ENCODE measurements around the gene TRPC3.

TRPC3 gene

GRCh38 chr4:121973816-121974215 is 22.0 kb upstream of the TRPC3 start:
- Histone ChIP-seq H3K9ac (ENCODE audit: low read length) (no peak overlapping the region), H3K4me3 (ENCODE audit: low read length) (no peak overlapping the region), H3K36me3 (ENCODE audit: control insufficient read depth, insufficient read depth, low read length) (no peaks in the 10 kb centered on the region), H3K27ac (ENCODE audit: low read depth, low read length) (no peak overlapping the region), H3K27me3 (ENCODE audit: control insufficient read depth, insufficient read depth, low read length) (no peaks in the 10 kb centered on the region), H3K4me1 (ENCODE audit: control insufficient read depth, insufficient read depth, low read length) (no peaks in the 10 kb centered on the region)

- no peak overlapping the region for H3K9ac ChIP-seq (ENCODE audit: low read length)
- no peaks in the 10 kb centered on the region for H3K4me1 ChIP-seq (ENCODE audit: control insufficient read depth, insufficient read depth, low read length)
- H3K4me3 ChIP-seq (ENCODE audit: low read length), result no peak overlapping the region
- H3K36me3 ChIP-seq (ENCODE audit: control insufficient read depth, insufficient read depth, low read length), result no peaks in the 10 kb centered on the region
- no peak overlapping the region for H3K27ac ChIP-seq (ENCODE audit: low read depth, low read length)
- H3K27me3 ChIP-seq (ENCODE audit: control insufficient read depth, insufficient read depth, low read length), result no peaks in the 10 kb centered on the region
Observed at GRCh38 chr4:121968859-121969258, 17.0 kb upstream of the TRPC3 start.

GRCh38 chr4:121964958-121965357 is 13.1 kb upstream of the TRPC3 start:
- Histone ChIP-seq H3K9ac (ENCODE audit: low read length) (no peak overlapping the region), H3K4me1 (ENCODE audit: control insufficient read depth, insufficient read depth, low read length) (no peaks in the 10 kb centered on the region), H3K27me3 (ENCODE audit: control insufficient read depth, insufficient read depth, low read length) (no peaks in the 10 kb centered on the region), H3K27ac (ENCODE audit: low read depth, low read length) (no peak overlapping the region), H3K36me3 (ENCODE audit: control insufficient read depth, insufficient read depth, low read length) (no peaks in the 10 kb centered on the region), H3K4me3 (ENCODE audit: low read length) (no peak overlapping the region)

DNA sequence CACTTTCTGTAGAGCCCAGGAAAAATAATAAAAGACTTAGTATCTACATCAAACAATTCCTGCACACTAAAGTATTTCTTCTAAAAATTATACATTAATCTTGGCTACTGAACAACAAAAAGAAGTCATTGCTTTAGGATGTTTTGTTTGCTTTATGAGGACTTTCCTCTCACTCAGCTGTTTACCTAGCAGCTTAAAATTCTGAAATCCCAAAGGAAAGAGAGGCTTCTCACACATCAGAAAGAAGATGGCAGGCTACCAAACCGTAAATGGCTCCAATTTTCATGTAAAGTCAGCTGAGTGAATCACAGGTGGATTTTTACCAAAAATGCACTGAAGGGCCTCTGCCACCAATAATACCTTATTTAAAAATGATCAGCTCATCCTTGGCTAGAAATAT is 9.0 kb upstream of the TRPC3 start:
- Histone ChIP-seq H3K27ac (ENCODE audit: low read depth, low read length) (no peak overlapping the region), H3K27me3 (ENCODE audit: control insufficient read depth, insufficient read depth, low read length) (no peaks in the 10 kb centered on the region), H3K4me1 (ENCODE audit: control insufficient read depth, insufficient read depth, low read length) (no peaks in the 10 kb centered on the region), H3K9ac (ENCODE audit: low read length) (no peak overlapping the region), H3K36me3 (ENCODE audit: control insufficient read depth, insufficient read depth, low read length) (no peaks in the 10 kb centered on the region), H3K4me3 (ENCODE audit: low read length) (no peak overlapping the region)

DNA sequence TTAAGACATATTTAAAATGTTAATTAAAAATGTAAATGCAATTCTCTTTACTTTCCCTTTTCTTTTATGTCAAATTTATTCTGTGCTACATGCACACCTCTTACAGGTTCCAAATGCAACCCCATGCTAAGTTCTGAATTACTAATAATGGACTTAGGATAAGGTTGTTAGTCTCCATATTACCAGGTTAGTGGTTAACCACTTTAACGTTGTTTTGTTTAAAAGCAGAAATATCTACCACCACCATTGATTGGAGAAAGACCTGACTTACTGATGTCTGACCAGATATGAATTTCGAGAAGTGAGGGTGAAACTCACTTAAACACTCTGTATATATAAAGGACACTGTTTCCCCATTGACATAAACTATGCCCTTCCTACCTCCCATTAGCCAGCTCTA is 6.9 kb upstream of the TRPC3 start:
- H3K4me1 ChIP-seq (ENCODE audit: control insufficient read depth, insufficient read depth, low read length), result no peaks in the 10 kb centered on the region
- H3K4me3 ChIP-seq (ENCODE audit: low read length), result no peak overlapping the region
- no peak overlapping the region for H3K27ac ChIP-seq (ENCODE audit: low read depth, low read length)
- H3K36me3 ChIP-seq (ENCODE audit: control insufficient read depth, insufficient read depth, low read length), result no peaks in the 10 kb centered on the region
- no peak overlapping the region for H3K9ac ChIP-seq (ENCODE audit: low read length)
- no peaks in the 10 kb centered on the region for H3K27me3 ChIP-seq (ENCODE audit: control insufficient read depth, insufficient read depth, low read length)

GRCh38 chr4:121957266-121957665 is 5.4 kb upstream of the TRPC3 start:
- no peak overlapping the region for H3K4me3 ChIP-seq (ENCODE audit: low read length)
- H3K4me1 ChIP-seq (ENCODE audit: control insufficient read depth, insufficient read depth, low read length), result no peaks in the 10 kb centered on the region
- H3K9ac ChIP-seq (ENCODE audit: low read length), result no peak overlapping the region
- H3K27me3 ChIP-seq (ENCODE audit: control insufficient read depth, insufficient read depth, low read length), result peaks cover 3% of the 10 kb centered on the region
- H3K36me3 ChIP-seq (ENCODE audit: control insufficient read depth, insufficient read depth, low read length), result no peaks in the 10 kb centered on the region
- H3K27ac ChIP-seq (ENCODE audit: low read depth, low read length), result no peak overlapping the region

- Histone ChIP-seq H3K9ac (ENCODE audit: low read length) (no peak overlapping the region), H3K27me3 (ENCODE audit: control insufficient read depth, insufficient read depth, low read length) (peaks cover 6% of the 10 kb centered on the region), H3K4me3 (ENCODE audit: low read length) (no peak overlapping the region), H3K36me3 (ENCODE audit: control insufficient read depth, insufficient read depth, low read length) (no peaks in the 10 kb centered on the region), H3K4me1 (ENCODE audit: control insufficient read depth, insufficient read depth, low read length) (no peaks in the 10 kb centered on the region), H3K27ac (ENCODE audit: low read depth, low read length) (no peak overlapping the region)
Observed at GRCh38 chr4:121953860-121954259, 2.0 kb upstream of the TRPC3 start.

- Histone ChIP-seq H3K36me3 (ENCODE audit: control insufficient read depth, insufficient read depth, low read length) (no peaks in the 10 kb centered on the region), H3K27me3 (ENCODE audit: control insufficient read depth, insufficient read depth, low read length) (peaks cover 6% of the 10 kb centered on the region), H3K27ac (ENCODE audit: low read depth, low read length) (no peak overlapping the region), H3K4me3 (ENCODE audit: low read length) (peak overlapping the region; percentile 71), H3K4me1 (ENCODE audit: control insufficient read depth, insufficient read depth, low read length) (no peaks in the 10 kb centered on the region), H3K9ac (ENCODE audit: low read length) (no peak overlapping the region)
Observed at GRCh38 chr4:121952290-121952689, 430 bp upstream of the TRPC3 start.

DNA sequence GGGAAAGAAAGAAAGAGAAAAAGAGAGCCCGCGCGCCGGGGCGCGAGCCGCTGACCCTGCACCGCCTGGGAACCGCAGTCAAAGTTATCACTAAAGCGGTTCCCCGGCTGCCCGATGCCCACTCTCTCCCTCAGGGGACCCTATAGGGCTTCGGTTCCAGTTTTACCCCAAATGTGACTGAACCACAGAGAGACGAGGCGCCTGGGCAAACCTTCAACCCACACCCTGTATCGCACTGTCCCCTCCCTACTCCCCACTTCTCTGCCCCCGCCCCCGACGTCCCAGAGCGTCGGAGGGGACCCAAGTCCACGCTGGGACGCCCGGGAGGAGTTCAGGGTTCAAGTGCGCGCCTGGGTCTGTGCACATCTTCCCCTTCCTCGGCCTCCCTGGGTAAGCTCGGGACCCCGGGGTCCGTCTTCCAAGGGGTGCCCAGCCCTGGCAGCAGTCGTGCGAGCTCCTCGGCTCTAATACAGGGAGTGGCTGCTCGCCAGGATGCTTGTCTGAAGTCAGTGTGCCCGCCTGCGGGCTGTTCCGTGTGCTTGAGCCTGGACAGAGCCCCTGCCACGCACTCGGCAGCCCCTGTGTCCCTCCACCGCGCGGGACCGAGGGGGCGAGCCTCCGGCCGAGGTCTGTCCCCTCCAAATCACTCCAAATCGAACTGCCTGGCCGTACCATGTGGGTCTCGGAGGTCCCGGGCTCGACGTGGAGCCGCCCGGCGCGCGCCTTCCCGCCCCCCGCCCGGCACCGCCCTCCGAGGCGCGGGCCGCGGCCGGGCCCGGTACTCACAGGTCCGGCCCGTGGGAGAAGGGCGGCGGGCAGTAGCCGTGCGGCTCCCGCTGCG is 960 bp downstream of the TRPC3 start:
- no peaks in the 10 kb centered on the region for H3K36me3 ChIP-seq (ENCODE audit: control insufficient read depth, insufficient read depth, low read length)
- peaks cover 6% of the 10 kb centered on the region for H3K27me3 ChIP-seq (ENCODE audit: control insufficient read depth, insufficient read depth, low read length)
- H3K9ac ChIP-seq (ENCODE audit: low read length), result no peak overlapping the region
- H3K4me3 ChIP-seq (ENCODE audit: low read length), result peak overlapping the region; percentile 71
- no peaks in the 10 kb centered on the region for H3K4me1 ChIP-seq (ENCODE audit: control insufficient read depth, insufficient read depth, low read length)
- H3K27ac ChIP-seq (ENCODE audit: low read depth, low read length), result no peak overlapping the region

- Histone ChIP-seq H3K4me3 (ENCODE audit: low read length) (peak overlapping the region; percentile 71), H3K27ac (ENCODE audit: low read depth, low read length) (no peak overlapping the region), H3K9ac (ENCODE audit: low read length) (no peak overlapping the region), H3K36me3 (ENCODE audit: control insufficient read depth, insufficient read depth, low read length) (no peaks in the 10 kb centered on the region), H3K27me3 (ENCODE audit: control insufficient read depth, insufficient read depth, low read length) (peaks cover 6% of the 10 kb centered on the region), H3K4me1 (ENCODE audit: control insufficient read depth, insufficient read depth, low read length) (no peaks in the 10 kb centered on the region)
Observed at GRCh38 chr4:121950212-121950679, 1.6 kb downstream of the TRPC3 start.

- H3K27ac ChIP-seq (ENCODE audit: low read depth, low read length), result no peak overlapping the region
- H3K36me3 ChIP-seq (ENCODE audit: control insufficient read depth, insufficient read depth, low read length), result no peaks in the 10 kb centered on the region
- no peaks in the 10 kb centered on the region for H3K27me3 ChIP-seq (ENCODE audit: control insufficient read depth, insufficient read depth, low read length)
- H3K4me1 ChIP-seq (ENCODE audit: control insufficient read depth, insufficient read depth, low read length), result no peaks in the 10 kb centered on the region
- no peak overlapping the region for H3K4me3 ChIP-seq (ENCODE audit: low read length)
- no peak overlapping the region for H3K9ac ChIP-seq (ENCODE audit: low read length)
Observed at GRCh38 chr4:121946644-121947043, 5.2 kb downstream of the TRPC3 start.

- no peak overlapping the region for H3K27ac ChIP-seq (ENCODE audit: low read depth, low read length)
- no peaks in the 10 kb centered on the region for H3K36me3 ChIP-seq (ENCODE audit: control insufficient read depth, insufficient read depth, low read length)
- no peak overlapping the region for H3K9ac ChIP-seq (ENCODE audit: low read length)
- no peak overlapping the region for H3K4me3 ChIP-seq (ENCODE audit: low read length)
- H3K4me1 ChIP-seq (ENCODE audit: control insufficient read depth, insufficient read depth, low read length), result no peaks in the 10 kb centered on the region
- no peaks in the 10 kb centered on the region for H3K27me3 ChIP-seq (ENCODE audit: control insufficient read depth, insufficient read depth, low read length)
Observed at GRCh38 chr4:121943941-121944340, 7.9 kb downstream of the TRPC3 start.

DNA sequence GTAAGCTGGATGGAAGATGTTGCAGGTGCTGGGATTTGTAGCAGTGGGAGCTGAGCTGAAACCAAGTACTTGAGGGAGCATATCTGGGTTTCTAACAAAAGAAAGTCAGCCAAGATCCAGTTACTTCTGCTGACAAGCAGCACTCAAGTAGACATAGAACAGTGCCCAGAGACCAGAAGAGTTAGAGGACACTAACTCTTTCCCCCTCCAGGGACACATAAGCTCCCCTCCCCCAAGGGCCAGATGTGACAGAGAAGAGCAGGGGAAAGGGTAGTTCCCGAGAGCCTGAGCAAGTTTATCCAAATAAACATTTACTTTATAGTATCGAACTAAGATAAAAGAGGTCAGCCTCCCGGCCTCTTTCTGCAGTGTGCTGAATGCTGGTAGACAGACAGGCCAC is 12.2 kb downstream of the TRPC3 start:
- H3K27ac ChIP-seq (ENCODE audit: low read depth, low read length), result no peak overlapping the region
- H3K27me3 ChIP-seq (ENCODE audit: control insufficient read depth, insufficient read depth, low read length), result no peaks in the 10 kb centered on the region
- no peak overlapping the region for H3K4me3 ChIP-seq (ENCODE audit: low read length)
- H3K4me1 ChIP-seq (ENCODE audit: control insufficient read depth, insufficient read depth, low read length), result no peaks in the 10 kb centered on the region
- no peaks in the 10 kb centered on the region for H3K36me3 ChIP-seq (ENCODE audit: control insufficient read depth, insufficient read depth, low read length)
- H3K9ac ChIP-seq (ENCODE audit: low read length), result no peak overlapping the region
